RPMI7951 (cell line): ENCODE measurements around the gene RFFL. TPM values are rescaled to one million over a fixed set of nuclear protein-coding genes. Genes with fewer than 3 reads are reported as not detected.

Experiments
- DNase-seq: peaks from one replicate; pipeline ENCODE4 v3.0.0-alpha.2; 2012; ENCODE audit warnings: low read depth
- total RNA-seq: library from RNA; depleted of rRNA; stranded (reverse); fragments of >200 nt; shearing (Covaris generic); gene quantifications from 2 replicates; pipeline ENCODE4 v1.2.3, GENCODE V29; 2014

The RFFL gene
- total RNA-seq, 1 experiment from 2014 or later = 21.5 TPM

GRCh38 chr17:35080536-35080935, 17.0 kb upstream of the RFFL start:
- DNase-seq = no peak

- no peak for DNase-seq
Observed at GRCh38 chr17:35079547-35080423, 16.3 kb upstream of the RFFL start.

GRCh38 chr17:35076874-35077273, 13.4 kb upstream of the RFFL start:
- DNase-seq = no peak

- peak; percentile 14 for DNase-seq
Observed at GRCh38 chr17:35074711-35075707, 11.5 kb upstream of the RFFL start.

GRCh38 chr17:35073991-35074627, 10.6 kb upstream of the RFFL start:
- no peak for DNase-seq

- DNase-seq = no peak
Observed at GRCh38 chr17:35073183-35073790, 9.8 kb upstream of the RFFL start.

- no peak for DNase-seq
Observed at GRCh38 chr17:35069311-35069710, 5.8 kb upstream of the RFFL start.

- DNase-seq = no peak
Observed at GRCh38 chr17:35068249-35068648, 4.7 kb upstream of the RFFL start.

- no peak for DNase-seq
Observed at GRCh38 chr17:35065880-35066279, 2.4 kb upstream of the RFFL start.

GRCh38 chr17:35064516-35065215, 1.2 kb upstream of the RFFL start:
- no peak for DNase-seq

- DNase-seq = no peak
Observed at GRCh38 chr17:35062308-35062707, 1.2 kb downstream of the RFFL start.

- DNase-seq = no peak
Observed at GRCh38 chr17:35057332-35057915, 6.1 kb downstream of the RFFL start.

- no peak for DNase-seq
Observed at GRCh38 chr17:35056013-35056412, 7.5 kb downstream of the RFFL start.

GRCh38 chr17:35053204-35053603, 10.3 kb downstream of the RFFL start:
- no peak for DNase-seq

GRCh38 chr17:35052780-35053179, 10.7 kb downstream of the RFFL start:
- DNase-seq = peak; percentile 7

GRCh38 chr17:35052241-35052610, 11.3 kb downstream of the RFFL start:
- peak; percentile 26 for DNase-seq

- DNase-seq = peak; percentile 36
Observed at GRCh38 chr17:35051579-35052240, 11.8 kb downstream of the RFFL start.

- DNase-seq = no peak
Observed at GRCh38 chr17:35051183-35051578, 12.3 kb downstream of the RFFL start.

- no peak for DNase-seq
Observed at GRCh38 chr17:35050170-35050569, 13.3 kb downstream of the RFFL start.
